Smooth muscle cell (in vitro differentiated cells): ENCODE data around the gene FSTL1. TPM values are rescaled to one million over a fixed set of nuclear protein-coding genes. Genes with fewer than 3 reads are reported as not detected.

Experiments used
- DNase-seq: peaks from one replicate; lab custom pipeline; 2025; ENCODE audit not compliant: unreplicated experiment; lab: John Stamatoyannopoulos, UW
- H2AFZ ChIP-seq: fragments of 200-600 bp; sonication (generic); 2 replicates; pipeline ENCODE4 v1.6.0; 2016; ENCODE audit warnings: antibody characterized with exemption, low read depth, mild to moderate bottlenecking
- H3F3A ChIP-seq: fragments of 200-600 bp; sonication (generic); 2 replicates; pipeline ENCODE4 v1.6.0; 2017; ENCODE audit warnings: antibody characterized with exemption, low read depth
- H3K27ac ChIP-seq: fragments of 200-600 bp; sonication (generic); 2 replicates; pipeline ENCODE4 v1.5.1; 2016; ENCODE audit warnings: low read depth, mild to moderate bottlenecking
- H3K27me3 ChIP-seq: fragments of 200-600 bp; sonication (generic); 2 replicates; pipeline ENCODE4 v1.6.1; 2016; ENCODE audit warnings: low read depth, mild to moderate bottlenecking
- H3K36me3 ChIP-seq: fragments of 200-600 bp; sonication (generic); 2 replicates; pipeline ENCODE4 v1.5.1; 2016; ENCODE audit warnings: low read depth
- H3K4me1 ChIP-seq: fragments of 200-600 bp; sonication (generic); 2 replicates; pipeline ENCODE4 v1.5.1; 2016; ENCODE audit warnings: low read depth
- H3K4me2 ChIP-seq: fragments of 200-600 bp; sonication (generic); 2 replicates; pipeline ENCODE4 v1.6.0; 2016; ENCODE audit warnings: mild to moderate bottlenecking
- H3K4me3 ChIP-seq: fragments of 200-600 bp; sonication (generic); 2 replicates; pipeline ENCODE4 v1.5.1; 2016; ENCODE audit warnings: mild to moderate bottlenecking
- H3K79me2 ChIP-seq: fragments of 200-600 bp; sonication (generic); 2 replicates; pipeline ENCODE4 v1.6.0; 2016; ENCODE audit warnings: low read depth, mild to moderate bottlenecking
- H3K9ac ChIP-seq: fragments of 200-600 bp; sonication (generic); 2 replicates; pipeline ENCODE4 v1.6.0; 2016; ENCODE audit warnings: low read depth
- H3K9me3 ChIP-seq: fragments of 200-600 bp; sonication (generic); replicated peaks from 2 replicates; pipeline ENCODE4 v1.5.1; 2016; ENCODE audit warnings: low read depth
- H4K20me1 ChIP-seq: fragments of 200-600 bp; sonication (generic); 2 replicates; pipeline ENCODE4 v1.6.0; 2016; ENCODE audit warnings: low read depth
- WGBS: methylation state at CpG from one replicate; pipeline ENCODE4 v1.1.7; 2016; ENCODE audit warnings: low lambda C conversion rate; 5-methylcytosine and 5-hydroxymethylcytosine counted together
- polyA plus RNA-seq: library from polyadenylated mRNA; unstranded; fragments of >200 nt; fragmentation: Nextera tagmentation; extraction: Ambion mirVana; gene quantifications from 2 replicates; pipeline ENCODE4 v1.2.1, GENCODE V29; 2016
- total RNA-seq: library from RNA; depleted of rRNA; stranded (reverse); fragments of >200 nt; gene quantifications from 2 replicates; pipeline ENCODE4 v1.2.3, GENCODE V29; 2014
- TF ChIP-seq, protein P1 (sequence below): fragments of 200-600 bp; sonication (generic); IDR thresholded peaks from 2 replicates; pipeline ENCODE4 v1.5.1; 2017; ENCODE audit warnings: borderline replicate concordance, mild to moderate bottlenecking, antibody characterized with exemption; ENCODE audit not compliant: insufficient read depth, poor library complexity, severe bottlenecking

Gene FSTL1
- total and polyA plus RNA-seq, 2 experiments from 2014 or later: 562 to 630 TPM

DNA sequence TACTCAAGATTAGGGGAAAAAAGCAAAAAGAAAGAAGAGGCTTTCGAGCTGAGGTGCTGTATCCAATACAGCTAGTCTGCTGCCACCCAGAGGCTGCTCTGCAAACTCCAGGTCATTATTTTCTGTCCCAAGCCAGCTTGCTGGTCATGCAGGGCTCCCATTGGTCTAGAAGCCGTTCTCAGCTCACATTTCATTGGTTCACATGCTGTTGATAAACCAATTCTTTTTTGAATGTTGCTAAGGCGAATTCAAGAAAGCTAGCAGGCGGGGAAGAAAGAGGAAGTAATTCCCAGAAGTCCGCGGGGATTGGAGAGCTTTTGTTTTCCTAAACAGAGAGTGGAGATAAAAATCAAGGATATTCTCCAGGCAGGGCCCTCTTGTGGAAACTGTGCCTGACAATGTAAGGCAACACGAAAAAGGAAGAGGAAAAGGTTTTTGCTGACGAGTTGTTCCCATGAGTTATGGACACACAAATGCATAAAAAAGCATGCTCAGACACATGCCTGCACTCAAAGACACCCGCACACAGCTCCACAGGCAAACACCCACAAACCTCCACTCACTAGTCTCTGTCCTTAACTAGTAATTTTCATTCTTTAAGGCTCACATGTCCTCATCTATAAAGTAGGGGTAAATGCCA lies 33.4 kb downstream of the FSTL1 start:
- H3K4me3 ChIP-seq: peak overlapping the region; percentile 30

DNA sequence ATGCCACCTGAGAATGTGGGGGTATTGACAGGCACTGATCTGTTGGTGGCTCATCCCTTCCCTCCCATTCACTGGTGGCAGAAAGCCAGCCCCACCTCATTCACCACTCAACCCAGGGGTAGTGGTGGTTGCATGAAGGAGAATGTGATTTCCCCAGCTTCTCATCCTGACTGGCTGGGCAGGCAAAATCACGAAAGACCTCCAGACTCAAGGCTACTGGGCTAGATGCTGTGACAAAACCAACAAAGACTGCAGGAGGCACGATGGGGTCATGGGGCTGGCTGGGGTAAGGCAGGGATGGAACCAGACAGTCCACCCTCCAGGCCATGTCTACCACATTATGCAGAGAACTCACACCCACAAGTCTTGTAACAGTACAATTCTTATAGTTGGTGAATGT lies 33.9 kb downstream of the FSTL1 start:
- 57% methylated on average over 2 of the region's 2 CpGs for WGBS
- H3K79me2 ChIP-seq: peaks cover 17% of the 10 kb centered on the region

More for the DNA sequence above, 33.4 kb downstream of the FSTL1 start:
- Histone ChIP-seq H3K27ac (peak overlapping the region; percentile 75), H3F3A (peaks cover 18% of the 10 kb centered on the region), H2AFZ (no peak overlapping the region), H3K4me2 (peak overlapping the region; percentile 80), H4K20me1 (peaks cover 81% of the 10 kb centered on the region), H3K36me3 (peaks cover 6% of the 10 kb centered on the region), H3K9me3 (no peaks in the 10 kb centered on the region), H3K9ac (peak overlapping the region; percentile 19), H3K4me1 (peaks cover 30% of the 10 kb centered on the region), H3K79me2 (peaks cover 19% of the 10 kb centered on the region), H3K27me3 (no peaks in the 10 kb centered on the region)
- DNase-seq: peak; percentile 44
- TF ChIP-seq, protein P1, sequence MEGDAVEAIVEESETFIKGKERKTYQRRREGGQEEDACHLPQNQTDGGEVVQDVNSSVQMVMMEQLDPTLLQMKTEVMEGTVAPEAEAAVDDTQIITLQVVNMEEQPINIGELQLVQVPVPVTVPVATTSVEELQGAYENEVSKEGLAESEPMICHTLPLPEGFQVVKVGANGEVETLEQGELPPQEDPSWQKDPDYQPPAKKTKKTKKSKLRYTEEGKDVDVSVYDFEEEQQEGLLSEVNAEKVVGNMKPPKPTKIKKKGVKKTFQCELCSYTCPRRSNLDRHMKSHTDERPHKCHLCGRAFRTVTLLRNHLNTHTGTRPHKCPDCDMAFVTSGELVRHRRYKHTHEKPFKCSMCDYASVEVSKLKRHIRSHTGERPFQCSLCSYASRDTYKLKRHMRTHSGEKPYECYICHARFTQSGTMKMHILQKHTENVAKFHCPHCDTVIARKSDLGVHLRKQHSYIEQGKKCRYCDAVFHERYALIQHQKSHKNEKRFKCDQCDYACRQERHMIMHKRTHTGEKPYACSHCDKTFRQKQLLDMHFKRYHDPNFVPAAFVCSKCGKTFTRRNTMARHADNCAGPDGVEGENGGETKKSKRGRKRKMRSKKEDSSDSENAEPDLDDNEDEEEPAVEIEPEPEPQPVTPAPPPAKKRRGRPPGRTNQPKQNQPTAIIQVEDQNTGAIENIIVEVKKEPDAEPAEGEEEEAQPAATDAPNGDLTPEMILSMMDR: peak; percentile 85
- WGBS: 6% methylated on average over 9 of the region's 9 CpGs

DNA sequence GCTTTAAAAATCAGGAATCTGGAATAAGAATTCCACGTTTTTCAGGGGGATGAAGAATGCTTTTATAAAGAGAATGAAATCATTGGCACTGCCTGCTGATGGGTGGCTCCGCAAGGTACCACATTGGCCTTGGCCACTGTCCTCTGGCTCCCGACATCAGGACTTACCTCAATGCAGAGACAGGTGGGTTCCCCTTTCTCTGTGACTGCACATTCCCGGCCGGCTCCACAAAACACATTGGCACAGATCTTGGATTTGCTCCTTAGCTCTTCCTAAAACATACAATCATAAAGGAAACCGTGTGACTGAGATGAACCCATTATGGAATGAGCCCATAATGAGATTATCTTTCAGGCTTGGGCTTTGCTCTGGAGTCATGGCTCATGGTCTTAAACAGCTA lies 35.0 kb downstream of the FSTL1 start:
- Histone ChIP-seq H3K4me1 (peaks cover 16% of the 10 kb centered on the region), H2AFZ (no peak overlapping the region), H3K27ac (peak overlapping the region; percentile 18), H3K79me2 (peaks cover 14% of the 10 kb centered on the region), H4K20me1 (peaks cover 73% of the 10 kb centered on the region), H3K4me2 (no peak overlapping the region), H3F3A (peaks cover 9% of the 10 kb centered on the region), H3K36me3 (peaks cover 17% of the 10 kb centered on the region), H3K9me3 (no peaks in the 10 kb centered on the region), H3K4me3 (no peak overlapping the region), H3K27me3 (no peaks in the 10 kb centered on the region), H3K9ac (no peak overlapping the region)
- DNase-seq: no peak
- TF ChIP-seq, protein P1: no peak
- WGBS: 95% methylated on average over 6 of the region's 6 CpGs

More for the DNA sequence above, 33.9 kb downstream of the FSTL1 start:
- TF ChIP-seq, protein P1: no peak
- no peak overlapping the region for H2AFZ ChIP-seq
- no peak overlapping the region for H3K4me2 ChIP-seq
- H4K20me1 ChIP-seq: peaks cover 81% of the 10 kb centered on the region
- no peak for DNase-seq
- no peaks in the 10 kb centered on the region for H3K9me3 ChIP-seq
- no peak overlapping the region for H3K27ac ChIP-seq
- peaks cover 16% of the 10 kb centered on the region for H3F3A ChIP-seq
- no peak overlapping the region for H3K9ac ChIP-seq
- H3K4me1 ChIP-seq: peaks cover 27% of the 10 kb centered on the region
- H3K4me3 ChIP-seq: no peak overlapping the region
- H3K36me3 ChIP-seq: peaks cover 6% of the 10 kb centered on the region
- no peaks in the 10 kb centered on the region for H3K27me3 ChIP-seq

- no peaks in the 10 kb centered on the region for H3K4me1 ChIP-seq
- H3K4me2 ChIP-seq: no peak overlapping the region
- no peaks in the 10 kb centered on the region for H3F3A ChIP-seq
- no peaks in the 10 kb centered on the region for H3K27me3 ChIP-seq
- DNase-seq: no peak
- no peaks in the 10 kb centered on the region for H3K79me2 ChIP-seq
- H3K4me3 ChIP-seq: no peak overlapping the region
- no peak overlapping the region for H3K27ac ChIP-seq
- H3K9ac ChIP-seq: no peak overlapping the region
- peaks cover 26% of the 10 kb centered on the region for H4K20me1 ChIP-seq
- no peaks in the 10 kb centered on the region for H3K9me3 ChIP-seq
- TF ChIP-seq, protein P1: no peak
- WGBS: 86% methylated on average over 1 of the region's 1 CpG
- H2AFZ ChIP-seq: no peak overlapping the region
- H3K36me3 ChIP-seq: peaks cover 47% of the 10 kb centered on the region
Measured at GRCh38 chr3:120410541-120410940, 40.3 kb downstream of the FSTL1 start.
